ENCODE results near the gene USP24. TPM values are rescaled to one million over a fixed set of nuclear protein-coding genes. Genes with fewer than 3 reads are reported as not detected.

USP24 gene
- total RNA-seq, 6 experiments from 2014 or later = 19.9 to 28.0 (median 21.9) TPM

- DNase-seq = no peak
- H3K27me3 ChIP-seq = no peaks in the 10 kb centered on the region
- no peaks in the 10 kb centered on the region for H3K9me3 ChIP-seq
- H3K36me3 ChIP-seq = no peaks in the 10 kb centered on the region
- no peak overlapping the region for H3K4me3 ChIP-seq
- WGBS (ENCODE audit: insufficient coverage, low coverage, low lambda C conversion rate, missing lambda C conversion rate) = 100% methylated on average over 2 of the region's 5 CpGs
- no peaks in the 10 kb centered on the region for H3K4me1 ChIP-seq
- TF ChIP-seq CTCF (IDR thresholded peaks at IDR 0.05) (no peak), POLR2A (IDR thresholded peaks at IDR 0.05) (no peak)
- no peak overlapping the region for H3K27ac ChIP-seq
- intact Hi-C loops (cut with DNase I) = no loop called here
- ATAC-seq = no peak
Measured at GRCh38 chr1:55180075-55180670, 35.0 kb downstream of the USP24 start.

- no peaks in the 10 kb centered on the region for H3K27me3 ChIP-seq
- no peaks in the 10 kb centered on the region for H3K9me3 ChIP-seq
- intact Hi-C loops (cut with DNase I) = no loop called here
- H3K27ac ChIP-seq = no peak overlapping the region
- no peak for TF ChIP-seq CTCF (IDR thresholded peaks at IDR 0.05)
- no peaks in the 10 kb centered on the region for H3K4me1 ChIP-seq
- no peak overlapping the region for H3K4me3 ChIP-seq
- DNase-seq = no peak
- peak in 1 of 4 donors; percentile 30 for ATAC-seq
- WGBS (ENCODE audit: insufficient coverage, low coverage, low lambda C conversion rate, missing lambda C conversion rate) = 68% methylated on average over 3 of the region's 3 CpGs
- H3K36me3 ChIP-seq = no peaks in the 10 kb centered on the region
Measured at GRCh38 chr1:55179177-55179835, 35.9 kb downstream of the USP24 start.

- TF ChIP-seq CTCF (IDR thresholded peaks at IDR 0.05) (no peak), POLR2A (IDR thresholded peaks at IDR 0.05) (no peak)
- intact Hi-C loops (cut with DNase I) = no loop called here
- Histone ChIP-seq H3K9me3 (no peaks in the 10 kb centered on the region), H3K27ac (no peak overlapping the region), H3K36me3 (peaks cover 0 to 12% (median 0%) of the 10 kb centered on the region in 4 donors), H3K4me3 (no peak overlapping the region), H3K27me3 (no peaks in the 10 kb centered on the region), H3K4me1 (no peaks in the 10 kb centered on the region)
- 89% methylated on average over 3 of the region's 3 CpGs for WGBS (ENCODE audit: insufficient coverage, low coverage, low lambda C conversion rate, missing lambda C conversion rate)
- DNase-seq (no peak), ATAC-seq (no peak)
Measured at GRCh38 chr1:55172687-55173086, 42.5 kb downstream of the USP24 start.

GRCh38 chr1:55172272-55172671 is 42.9 kb downstream of the USP24 start:
- WGBS (ENCODE audit: insufficient coverage, low coverage, low lambda C conversion rate, missing lambda C conversion rate) = 81% methylated on average over 2 of the region's 2 CpGs
- DNase-seq = no peak

More at GRCh38 chr1:55172272-55172671, 42.9 kb downstream of the USP24 start:
- TF ChIP-seq POLR2A (IDR thresholded peaks at IDR 0.05) = no peak
- no peak for TF ChIP-seq CTCF (IDR thresholded peaks at IDR 0.05)
- H3K4me3 ChIP-seq = no peak overlapping the region
- ATAC-seq = no peak
- no peak overlapping the region for H3K27ac ChIP-seq
- H3K27me3 ChIP-seq = no peaks in the 10 kb centered on the region
- intact Hi-C loops (cut with DNase I) = no loop called here
- H3K9me3 ChIP-seq = no peaks in the 10 kb centered on the region
- peaks cover 0 to 12% (median 0%) of the 10 kb centered on the region in 4 donors for H3K36me3 ChIP-seq
- no peaks in the 10 kb centered on the region for H3K4me1 ChIP-seq
